K562 (cell line): ENCODE data around the gene KCNQ5. TPM values are rescaled to one million over a fixed set of nuclear protein-coding genes. Genes with fewer than 3 reads are reported as not detected.

Experiments
- AFF4 ChIP-seq: sonication (generic); formaldehyde crosslinking; IDR thresholded peaks from 2 replicates; pipeline ENCODE4 v1.8.0; 2023; ENCODE audit warnings: mild to moderate bottlenecking, missing genetic modification reagents
- ATF2 ChIP-seq: sonication (generic); formaldehyde crosslinking; IDR thresholded peaks from 2 replicates; pipeline ENCODE4 v1.8.1; 2022; ENCODE audit warnings: missing genetic modification reagents
- BHLHE40 ChIP-seq: IDR thresholded peaks from 2 replicates; pipeline ENCODE4 v1.6.1; 2011; ENCODE audit warnings: low read length, improper control_type of control experiment
- GATAD2A ChIP-seq: fragments of 450-650 bp; IDR thresholded peaks from 2 replicates; pipeline ENCODE4 v1.6.1; 2017
- ZNF232 ChIP-seq: sonication (generic); formaldehyde crosslinking; IDR thresholded peaks from 2 replicates; pipeline ENCODE4 v1.8.0; 2022; ENCODE audit warnings: mild to moderate bottlenecking, missing genetic modification reagents
- ZNF324 ChIP-seq: fragments of 250-450 bp; sonication (Bioruptor Pico); IDR thresholded peaks from 2 replicates; pipeline ENCODE4 v1.4.0; 2020; ENCODE audit warnings: mild to moderate bottlenecking
- ZNF431 ChIP-seq: sonication (generic); formaldehyde crosslinking; IDR thresholded peaks from 2 replicates; pipeline ENCODE4 v1.8.0; 2022; ENCODE audit warnings: mild to moderate bottlenecking, missing genetic modification reagents
- ZNF699 ChIP-seq: fragments of 250-450 bp; sonication (Bioruptor Pico); IDR thresholded peaks from 2 replicates; pipeline ENCODE4 v1.8.0; 2021; ENCODE audit warnings: mild to moderate bottlenecking, moderate library complexity; ENCODE audit not compliant: insufficient replicate concordance
- polyA plus RNA-seq, 8 experiments: library from polyadenylated mRNA; depleted of rRNA in 4 of 8; stranded (reverse) in 5 of 8; unstranded in 3 of 8; fragments of >200 nt; fragmentation: Nextera tagmentation in 2 of 8; fragmentation: Illumina TruSeq in 1 of 8; extraction: Ambion mirVana in 2 of 8; extraction: Trizol in 1 of 8; gene quantifications; 2 replicates each; pipeline versions ENCODE4 v1.2.1 to v1.2.3, GENCODE V29; 2011 to 2014; ENCODE audit warnings: inconsistent platforms in 1 of 8, missing spikeins in 1 of 8
- total RNA-seq, 7 experiments: library from RNA; depleted of rRNA in 6 of 7; stranded (reverse); fragments of >200 nt in 6 of 7; fragmentation: Illumina TruSeq in 2 of 7; extraction: Trizol in 2 of 7; gene quantifications; 2 replicates each; pipeline versions ENCODE4 v1.2.1 to v1.2.3, GENCODE V29; 2011 to 2021; ENCODE audit warnings: low replicate concordance in 1 of 7
- TF ChIP-seq, protein P1 (sequence below): IDR thresholded peaks from 2 replicates; pipeline ENCODE4 v1.6.1; 2012; ENCODE audit warnings: low read depth, low read length, improper control_type of control experiment, borderline replicate concordance
- TF ChIP-seq, protein P2 (sequence below): sonication (generic); formaldehyde crosslinking; IDR thresholded peaks from 2 replicates; pipeline ENCODE4 v1.9.0; 2022; ENCODE audit warnings: mild to moderate bottlenecking, missing genetic modification reagents

KCNQ5 gene
- total and polyA plus RNA-seq, 9 of the 15 experiments (the other 6 are each of a cell fraction or from before 2014, with no cell fraction given): 0.31 to 5.9 (median 2.6) TPM

GRCh38 chr6:72622094-72622940, 453 bp downstream of the KCNQ5 start (continued):
- TF ChIP-seq AFF4 (CRISPR knock-in tag) (0 out of 2 replicates have a peak, but pooled peaks have one; percentile 37), ZNF324 (CRISPR knock-in tag) (no peak), ZNF431 (peak; percentile 70; the same call in 1 of the 2 replicates), ZNF232 (CRISPR knock-in tag) (peak; percentile 92), GATAD2A (no peak), ZNF699 (no peak), ATF2 (CRISPR knock-in tag) (peak; percentile 45; the same call in 1 of the 2 replicates), BHLHE40 (peak; percentile 22; the same call in 1 of the 2 replicates)
- TF ChIP-seq, protein P1, sequence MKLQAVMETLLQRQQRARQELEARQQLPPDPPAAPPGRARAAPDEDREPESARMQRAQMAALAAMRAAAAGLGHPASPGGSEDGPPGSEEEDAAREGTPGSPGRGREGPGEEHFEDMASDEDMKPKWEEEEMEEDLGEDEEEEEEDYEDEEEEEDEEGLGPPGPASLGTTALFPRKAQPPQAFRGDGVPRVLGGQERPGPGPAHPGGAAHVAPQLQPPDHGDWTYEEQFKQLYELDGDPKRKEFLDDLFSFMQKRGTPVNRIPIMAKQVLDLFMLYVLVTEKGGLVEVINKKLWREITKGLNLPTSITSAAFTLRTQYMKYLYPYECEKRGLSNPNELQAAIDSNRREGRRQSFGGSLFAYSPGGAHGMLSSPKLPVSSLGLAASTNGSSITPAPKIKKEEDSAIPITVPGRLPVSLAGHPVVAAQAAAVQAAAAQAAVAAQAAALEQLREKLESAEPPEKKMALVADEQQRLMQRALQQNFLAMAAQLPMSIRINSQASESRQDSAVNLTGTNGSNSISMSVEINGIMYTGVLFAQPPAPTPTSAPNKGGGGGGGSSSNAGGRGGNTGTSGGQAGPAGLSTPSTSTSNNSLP: no peak
- TF ChIP-seq, protein P2, sequence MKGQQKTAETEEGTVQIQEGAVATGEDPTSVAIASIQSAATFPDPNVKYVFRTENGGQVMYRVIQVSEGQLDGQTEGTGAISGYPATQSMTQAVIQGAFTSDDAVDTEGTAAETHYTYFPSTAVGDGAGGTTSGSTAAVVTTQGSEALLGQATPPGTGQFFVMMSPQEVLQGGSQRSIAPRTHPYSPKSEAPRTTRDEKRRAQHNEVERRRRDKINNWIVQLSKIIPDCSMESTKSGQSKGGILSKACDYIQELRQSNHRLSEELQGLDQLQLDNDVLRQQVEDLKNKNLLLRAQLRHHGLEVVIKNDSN (CRISPR knock-in tag): peak; percentile 53; the same call in 1 of the 2 replicates
